Smooth muscle cell (in vitro differentiated cells): ENCODE data around the gene SCIN. TPM values are rescaled to one million over a fixed set of nuclear protein-coding genes. Genes with fewer than 3 reads are reported as not detected.

Experiments used
- DNase-seq: peaks from one replicate; lab custom pipeline; 2025; ENCODE audit not compliant: unreplicated experiment; lab: John Stamatoyannopoulos, UW
- H2AFZ ChIP-seq: fragments of 200-600 bp; sonication (generic); 2 replicates; pipeline ENCODE4 v1.6.0; 2016; ENCODE audit warnings: antibody characterized with exemption, low read depth, mild to moderate bottlenecking
- H3F3A ChIP-seq: fragments of 200-600 bp; sonication (generic); 2 replicates; pipeline ENCODE4 v1.6.0; 2017; ENCODE audit warnings: antibody characterized with exemption, low read depth
- H3K27ac ChIP-seq: fragments of 200-600 bp; sonication (generic); 2 replicates; pipeline ENCODE4 v1.5.1; 2016; ENCODE audit warnings: low read depth, mild to moderate bottlenecking
- H3K27me3 ChIP-seq: fragments of 200-600 bp; sonication (generic); 2 replicates; pipeline ENCODE4 v1.6.1; 2016; ENCODE audit warnings: low read depth, mild to moderate bottlenecking
- H3K36me3 ChIP-seq: fragments of 200-600 bp; sonication (generic); 2 replicates; pipeline ENCODE4 v1.5.1; 2016; ENCODE audit warnings: low read depth
- H3K4me1 ChIP-seq: fragments of 200-600 bp; sonication (generic); 2 replicates; pipeline ENCODE4 v1.5.1; 2016; ENCODE audit warnings: low read depth
- H3K4me2 ChIP-seq: fragments of 200-600 bp; sonication (generic); 2 replicates; pipeline ENCODE4 v1.6.0; 2016; ENCODE audit warnings: mild to moderate bottlenecking
- H3K4me3 ChIP-seq: fragments of 200-600 bp; sonication (generic); 2 replicates; pipeline ENCODE4 v1.5.1; 2016; ENCODE audit warnings: mild to moderate bottlenecking
- H3K79me2 ChIP-seq: fragments of 200-600 bp; sonication (generic); 2 replicates; pipeline ENCODE4 v1.6.0; 2016; ENCODE audit warnings: low read depth, mild to moderate bottlenecking
- H3K9ac ChIP-seq: fragments of 200-600 bp; sonication (generic); 2 replicates; pipeline ENCODE4 v1.6.0; 2016; ENCODE audit warnings: low read depth
- H3K9me3 ChIP-seq: fragments of 200-600 bp; sonication (generic); replicated peaks from 2 replicates; pipeline ENCODE4 v1.5.1; 2016; ENCODE audit warnings: low read depth
- H4K20me1 ChIP-seq: fragments of 200-600 bp; sonication (generic); 2 replicates; pipeline ENCODE4 v1.6.0; 2016; ENCODE audit warnings: low read depth
- CTCF ChIP-seq: fragments of 200-600 bp; sonication (generic); IDR thresholded peaks from 2 replicates; pipeline ENCODE4 v1.5.1; 2017; ENCODE audit warnings: borderline replicate concordance, mild to moderate bottlenecking, antibody characterized with exemption; ENCODE audit not compliant: insufficient read depth, poor library complexity, severe bottlenecking
- WGBS: methylation state at CpG from one replicate; pipeline ENCODE4 v1.1.7; 2016; ENCODE audit warnings: low lambda C conversion rate; 5-methylcytosine and 5-hydroxymethylcytosine counted together
- polyA plus RNA-seq: library from polyadenylated mRNA; unstranded; fragments of >200 nt; fragmentation: Nextera tagmentation; extraction: Ambion mirVana; gene quantifications from 2 replicates; pipeline ENCODE4 v1.2.1, GENCODE V29; 2016
- total RNA-seq: library from RNA; depleted of rRNA; stranded (reverse); fragments of >200 nt; gene quantifications from 2 replicates; pipeline ENCODE4 v1.2.3, GENCODE V29; 2014

Gene SCIN
- total and polyA plus RNA-seq, 2 experiments from 2014 or later = 0.31 TPM

GRCh38 chr7:12609561-12609960, 39.0 kb downstream of the SCIN start:
- H3K27me3 ChIP-seq = no peaks in the 10 kb centered on the region
- no peak overlapping the region for H3K27ac ChIP-seq
- 72% methylated on average over 1 of the region's 1 CpG for WGBS
- no peak overlapping the region for H3K4me2 ChIP-seq
- no peaks in the 10 kb centered on the region for H4K20me1 ChIP-seq
- no peak overlapping the region for H3K9ac ChIP-seq
- no peaks in the 10 kb centered on the region for H3F3A ChIP-seq
- TF ChIP-seq CTCF = no peak
- no peaks in the 10 kb centered on the region for H3K79me2 ChIP-seq
- DNase-seq = no peak
- H3K36me3 ChIP-seq = no peaks in the 10 kb centered on the region
- no peaks in the 10 kb centered on the region for H3K9me3 ChIP-seq
- no peak overlapping the region for H3K4me3 ChIP-seq
- no peaks in the 10 kb centered on the region for H3K4me1 ChIP-seq
- no peak overlapping the region for H2AFZ ChIP-seq

GRCh38 chr7:12610899-12611298, 40.4 kb downstream of the SCIN start:
- no peaks in the 10 kb centered on the region for H3K36me3 ChIP-seq
- H3F3A ChIP-seq = no peaks in the 10 kb centered on the region
- no peak overlapping the region for H3K9ac ChIP-seq
- no peak overlapping the region for H3K4me2 ChIP-seq
- no peaks in the 10 kb centered on the region for H3K27me3 ChIP-seq
- WGBS = 94% methylated on average over 2 of the region's 2 CpGs
- H2AFZ ChIP-seq = no peak overlapping the region
- H3K27ac ChIP-seq = no peak overlapping the region
- TF ChIP-seq CTCF = no peak
- no peaks in the 10 kb centered on the region for H3K4me1 ChIP-seq
- no peak for DNase-seq
- no peaks in the 10 kb centered on the region for H3K79me2 ChIP-seq
- no peaks in the 10 kb centered on the region for H4K20me1 ChIP-seq
- H3K4me3 ChIP-seq = no peak overlapping the region
- no peaks in the 10 kb centered on the region for H3K9me3 ChIP-seq

GRCh38 chr7:12612622-12613021, 42.1 kb downstream of the SCIN start:
- Histone ChIP-seq H3K36me3 (no peaks in the 10 kb centered on the region), H3K9ac (no peak overlapping the region), H3K9me3 (no peaks in the 10 kb centered on the region), H3K27ac (no peak overlapping the region), H3F3A (no peaks in the 10 kb centered on the region), H3K27me3 (no peaks in the 10 kb centered on the region), H3K4me2 (no peak overlapping the region), H4K20me1 (no peaks in the 10 kb centered on the region), H2AFZ (no peak overlapping the region), H3K4me1 (no peaks in the 10 kb centered on the region), H3K4me3 (no peak overlapping the region), H3K79me2 (no peaks in the 10 kb centered on the region)
- 83% methylated on average over 2 of the region's 2 CpGs for WGBS
- TF ChIP-seq CTCF = no peak
- no peak for DNase-seq

GRCh38 chr7:12619461-12620069, 49.0 kb downstream of the SCIN start:
- WGBS = 68% methylated on average over 3 of the region's 3 CpGs
- Histone ChIP-seq H3K27me3 (no peaks in the 10 kb centered on the region), H3K27ac (no peak overlapping the region), H3K4me1 (no peaks in the 10 kb centered on the region), H3K9ac (no peak overlapping the region), H3K36me3 (no peaks in the 10 kb centered on the region), H3K79me2 (no peaks in the 10 kb centered on the region), H4K20me1 (no peaks in the 10 kb centered on the region), H2AFZ (no peak overlapping the region), H3K9me3 (no peaks in the 10 kb centered on the region), H3K4me2 (no peak overlapping the region), H3F3A (no peaks in the 10 kb centered on the region), H3K4me3 (no peak overlapping the region)
- TF ChIP-seq CTCF = no peak
- no peak for DNase-seq
